ENCODE data around the gene TMEM80. TPM values are rescaled to one million over a fixed set of nuclear protein-coding genes. Genes with fewer than 3 reads are reported as not detected.

TMEM80 gene
- total and polyA plus RNA-seq, 9 of the 15 experiments (the other 6 are each of a cell fraction or from before 2014, with no cell fraction given) = 5.1 to 30.1 (median 12.4) TPM

- TF ChIP-seq SMAD1 (IDR thresholded peaks at IDR 0.05; ENCODE audit: low read depth, low read length, partially characterized antibody) = no peak
- no peak; the same call in 1 of the 2 replicates for TF ChIP-seq MBD2 (IDR thresholded peaks at IDR 0.05; ENCODE audit: borderline replicate concordance, low read depth)
- TF ChIP-seq MEF2A (IDR thresholded peaks at IDR 0.05; ENCODE audit: control insufficient read depth, low read depth, low read length) = no peak
- TF ChIP-seq MCM3 (IDR thresholded peaks at IDR 0.05) = no peak
- TF ChIP-seq TAF15 (IDR thresholded peaks at IDR 0.05; ENCODE audit: low read depth, low read length) = no peak
- no peak for TF ChIP-seq ZNF354B (CRISPR knock-in tag; IDR thresholded peaks at IDR 0.05)
- TF ChIP-seq MYNN (IDR thresholded peaks at IDR 0.05) = no peak
- no peak for TF ChIP-seq MYNN (CRISPR knock-in tag; IDR thresholded peaks at IDR 0.05)
- no peak for TF ChIP-seq NR3C1 (CRISPR knock-in tag; IDR thresholded peaks at IDR 0.05)
- TF ChIP-seq RFX7 (CRISPR knock-in tag; IDR thresholded peaks at IDR 0.05) = no peak
- TF ChIP-seq ARID1B (IDR thresholded peaks at IDR 0.05) = no peak
- TF ChIP-seq NFE2 (IDR thresholded peaks at IDR 0.05; ENCODE audit: low read depth) = no peak
- no peak for TF ChIP-seq ZNF778 (CRISPR knock-in tag; IDR thresholded peaks at IDR 0.05)
- TF ChIP-seq, protein P1, sequence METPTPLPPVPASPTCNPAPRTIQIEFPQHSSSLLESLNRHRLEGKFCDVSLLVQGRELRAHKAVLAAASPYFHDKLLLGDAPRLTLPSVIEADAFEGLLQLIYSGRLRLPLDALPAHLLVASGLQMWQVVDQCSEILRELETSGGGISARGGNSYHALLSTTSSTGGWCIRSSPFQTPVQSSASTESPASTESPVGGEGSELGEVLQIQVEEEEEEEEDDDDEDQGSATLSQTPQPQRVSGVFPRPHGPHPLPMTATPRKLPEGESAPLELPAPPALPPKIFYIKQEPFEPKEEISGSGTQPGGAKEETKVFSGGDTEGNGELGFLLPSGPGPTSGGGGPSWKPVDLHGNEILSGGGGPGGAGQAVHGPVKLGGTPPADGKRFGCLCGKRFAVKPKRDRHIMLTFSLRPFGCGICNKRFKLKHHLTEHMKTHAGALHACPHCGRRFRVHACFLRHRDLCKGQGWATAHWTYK (CRISPR knock-in tag; IDR thresholded peaks at IDR 0.05) = no peak
- no peak for TF ChIP-seq RFX1 (IDR thresholded peaks at IDR 0.05)
- TF ChIP-seq BRD9 (IDR thresholded peaks at IDR 0.05; ENCODE audit: low read depth, partially characterized antibody) = no peak
- no peak for TF ChIP-seq TFAM (CRISPR knock-in tag; conservative IDR thresholded peaks at IDR 0.05)
- TF ChIP-seq TEAD4 (IDR thresholded peaks at IDR 0.05; ENCODE audit: low read length) = no peak
- no peak for TF ChIP-seq TEAD4 (CRISPR knock-in tag; IDR thresholded peaks at IDR 0.05; ENCODE audit: borderline replicate concordance)
- no peak for TF ChIP-seq ZBTB5 (IDR thresholded peaks at IDR 0.05)
- TF ChIP-seq JUN (IDR thresholded peaks at IDR 0.05; ENCODE audit: borderline replicate concordance, low read depth, low read length) = no peak
- TF ChIP-seq JUN (CRISPR knock-in tag; IDR thresholded peaks at IDR 0.05; ENCODE audit: borderline replicate concordance) = no peak; the same call in 1 of the 2 replicates
- TF ChIP-seq ZNF76 (CRISPR knock-in tag; IDR thresholded peaks at IDR 0.05; ENCODE audit: borderline replicate concordance) = 0 out of 2 replicates have a peak, but pooled peaks have one; percentile 27
- no peak for TF ChIP-seq TSC22D4 (tag; IDR thresholded peaks at IDR 0.05)
- TF ChIP-seq E2F3 (CRISPR knock-in tag; IDR thresholded peaks at IDR 0.05) = no peak
- no peak for TF ChIP-seq GMEB1 (CRISPR knock-in tag; IDR thresholded peaks at IDR 0.05)
- TF ChIP-seq NCOA4 (IDR thresholded peaks at IDR 0.05; ENCODE audit: partially characterized antibody) = no peak
These were observed at the start of gene TMEM80 (continued) for GRCh38 chr11:695538-696248.
